Renal pelvis (tissue), 4 donors: ENCODE results near the gene FN1. TPM values are rescaled to one million over a fixed set of nuclear protein-coding genes. Genes with fewer than 3 reads are reported as not detected.
"Not testable (repeated sequence)": the region's sequence is repeated elsewhere in the genome, so short reads cannot be mapped to it uniquely, and the experiment has no call there.

Source experiments
- DNase-seq: peaks from one replicate; pipeline ENCODE4 v3.0.0-alpha.2; 2013
- polyA plus RNA-seq, 3 donors: library from polyadenylated mRNA; unstranded; fragments of 120-200 nt; gene quantifications; one replicate each; pipeline ENCODE4 v1.2.1, GENCODE V29; 2013; ENCODE audit not compliant: insufficient read length in 3 of 3

FN1 gene
- polyA plus RNA-seq, 3 donors: 399 to 514 (median 427) TPM

GRCh38 chr2:215410181-215410931, 25.5 kb downstream of the FN1 start:
- not testable (repeated sequence) for DNase-seq

GRCh38 chr2:215409331-215410127, 26.3 kb downstream of the FN1 start:
- no peak for DNase-seq

GRCh38 chr2:215408441-215408840, 27.4 kb downstream of the FN1 start:
- not testable (repeated sequence) for DNase-seq

- no peak for DNase-seq
These were observed 28.1 kb downstream of the FN1 start for GRCh38 chr2:215407590-215408264.

GRCh38 chr2:215407061-215407460, 28.8 kb downstream of the FN1 start:
- DNase-seq: no peak

- no peak for DNase-seq
These were observed 29.9 kb downstream of the FN1 start for GRCh38 chr2:215405722-215406581.

GRCh38 chr2:215404348-215405012, 31.4 kb downstream of the FN1 start:
- no peak for DNase-seq

GRCh38 chr2:215403441-215404347, 32.2 kb downstream of the FN1 start:
- DNase-seq: peak; percentile 15

GRCh38 chr2:215401896-215402379, 33.9 kb downstream of the FN1 start:
- no peak for DNase-seq

- DNase-seq: no peak
These were observed 36.7 kb downstream of the FN1 start for GRCh38 chr2:215399067-215399716.

GRCh38 chr2:215397632-215398341, 38.1 kb downstream of the FN1 start:
- DNase-seq: no peak

- no peak for DNase-seq
These were observed 39.1 kb downstream of the FN1 start for GRCh38 chr2:215396595-215397313.

- DNase-seq: no peak
These were observed 40.0 kb downstream of the FN1 start for GRCh38 chr2:215395687-215396460.

GRCh38 chr2:215394102-215394805, 41.6 kb downstream of the FN1 start:
- no peak for DNase-seq

GRCh38 chr2:215392687-215393270, 43.1 kb downstream of the FN1 start:
- DNase-seq: no peak

- DNase-seq: no peak
These were observed 43.7 kb downstream of the FN1 start for GRCh38 chr2:215392164-215392563.
